ENCODE data around the gene NUDT14. TPM values are rescaled to one million over a fixed set of nuclear protein-coding genes. Genes with fewer than 3 reads are reported as not detected.
A peak's percentile ranks its signal among the peaks of the same experiment; 100 is the strongest.

Gene NUDT14
- total and polyA plus RNA-seq, 2 experiments from 2014 or later, result 14.8 to 38.4 TPM

GRCh38 chr14:105207460-105207901 lies 26.4 kb upstream of the NUDT14 start:
- H3K27me3 ChIP-seq (ENCODE audit: insufficient read depth), result no peaks in the 10 kb centered on the region
- no peak overlapping the region for H3K4me2 ChIP-seq
- peak; percentile 41 for ATAC-seq
- Mint-ChIP-seq H3K4me1 (no peaks in the 10 kb centered on the region), H3K27me3 (ENCODE audit: insufficient read depth, low read depth, poor library complexity) (peaks cover 8% of the 10 kb centered on the region), H3K36me3 (ENCODE audit: low read depth) (no peaks in the 10 kb centered on the region), H3K9me3 (no peaks in the 10 kb centered on the region), H3K27ac (no peak overlapping the region), H3K4me3 (no peak overlapping the region)
- DNase-seq (ENCODE audit: low spot score), result peak; percentile 52
- H3K36me3 ChIP-seq (ENCODE audit: insufficient read depth), result no peaks in the 10 kb centered on the region
- no peaks in the 10 kb centered on the region; the same call in 1 of the 2 replicates for H3K4me1 ChIP-seq (ENCODE audit: insufficient read depth)
- H3K9me2 ChIP-seq (ENCODE audit: insufficient read depth), result no peaks in the 10 kb centered on the region
- TF ChIP-seq CTCF (conservative IDR thresholded peaks at IDR 0.05; ENCODE audit: low read depth in 2 of 2), result peak in 1 of 2 experiments; percentile 41; a peak in 2 of 4 replicates
- TF ChIP-seq JUNB (IDR thresholded peaks at IDR 0.05; ENCODE audit: unreplicated experiment), result no peak
- TF ChIP-seq NANOG (IDR thresholded peaks at IDR 0.05; ENCODE audit: borderline replicate concordance), result no peak
- no peak overlapping the region for H3K4me3 ChIP-seq
- H2AFZ ChIP-seq, result no peak overlapping the region
- no peak overlapping the region for H3K27ac ChIP-seq (ENCODE audit: low read depth)
- H4K20me1 ChIP-seq (replicated peaks; ENCODE audit: insufficient read depth), result no peaks in the 10 kb centered on the region
- no peaks in the 10 kb centered on the region for H3K79me2 ChIP-seq (replicated peaks; ENCODE audit: insufficient read depth)
- H3F3A ChIP-seq (replicated peaks; ENCODE audit: low read depth), result no peaks in the 10 kb centered on the region

DNA sequence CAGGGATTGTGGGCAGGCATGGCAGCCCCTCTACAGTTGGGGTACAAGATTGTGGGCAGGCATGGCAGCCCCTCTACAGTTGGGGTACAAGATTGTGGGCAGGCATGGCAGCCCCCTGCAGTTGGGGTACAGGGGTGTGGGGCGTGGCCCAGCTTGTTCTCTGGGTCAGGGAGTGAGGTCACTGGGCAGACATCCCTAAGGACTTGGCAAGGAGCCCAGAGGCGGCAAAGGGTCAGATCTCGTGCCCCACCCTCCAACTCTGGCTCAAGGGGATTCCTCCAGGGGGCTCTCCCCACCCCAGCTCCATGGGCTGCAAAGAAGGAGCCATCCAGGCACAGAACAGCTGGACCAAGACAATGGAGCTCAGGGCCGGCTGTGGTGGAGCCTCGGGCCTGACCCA lies 25.8 kb upstream of the NUDT14 start:
- Histone ChIP-seq H3K9me2 (ENCODE audit: insufficient read depth) (no peaks in the 10 kb centered on the region), H3K4me1 (ENCODE audit: insufficient read depth) (no peaks in the 10 kb centered on the region; the same call in 1 of the 2 replicates), H4K20me1 (replicated peaks; ENCODE audit: insufficient read depth) (no peaks in the 10 kb centered on the region), H3F3A (replicated peaks; ENCODE audit: low read depth) (no peaks in the 10 kb centered on the region), H3K27me3 (ENCODE audit: insufficient read depth) (no peaks in the 10 kb centered on the region), H3K79me2 (replicated peaks; ENCODE audit: insufficient read depth) (no peaks in the 10 kb centered on the region), H3K36me3 (ENCODE audit: insufficient read depth) (no peaks in the 10 kb centered on the region), H3K27ac (ENCODE audit: low read depth) (no peak overlapping the region), H2AFZ (no peak overlapping the region), H3K4me2 (no peak overlapping the region), H3K4me3 (no peak overlapping the region)
- Mint-ChIP-seq H3K9me3 (no peaks in the 10 kb centered on the region), H3K27ac (no peak overlapping the region), H3K4me1 (no peaks in the 10 kb centered on the region), H3K27me3 (ENCODE audit: insufficient read depth, low read depth, poor library complexity) (peaks cover 8% of the 10 kb centered on the region), H3K4me3 (no peak overlapping the region), H3K36me3 (ENCODE audit: low read depth) (no peaks in the 10 kb centered on the region)
- DNase-seq (ENCODE audit: low spot score), result no peak
- ATAC-seq, result no peak
- TF ChIP-seq ZNF114 (CRISPR knock-in tag; IDR thresholded peaks at IDR 0.05), result no peak

GRCh38 chr14:105205673-105206208 lies 24.6 kb upstream of the NUDT14 start:
- Histone ChIP-seq H3K36me3 (ENCODE audit: insufficient read depth) (no peaks in the 10 kb centered on the region), H3K4me2 (no peak overlapping the region), H3F3A (replicated peaks; ENCODE audit: low read depth) (no peaks in the 10 kb centered on the region), H2AFZ (no peak overlapping the region), H3K79me2 (replicated peaks; ENCODE audit: insufficient read depth) (no peaks in the 10 kb centered on the region), H3K27me3 (ENCODE audit: insufficient read depth) (no peaks in the 10 kb centered on the region), H3K4me3 (no peak overlapping the region), H4K20me1 (replicated peaks; ENCODE audit: insufficient read depth) (no peaks in the 10 kb centered on the region), H3K4me1 (ENCODE audit: insufficient read depth) (no peaks in the 10 kb centered on the region; the same call in 1 of the 2 replicates), H3K27ac (ENCODE audit: low read depth) (no peak overlapping the region), H3K9me2 (ENCODE audit: insufficient read depth) (no peaks in the 10 kb centered on the region)
- H3K9me3 Mint-ChIP-seq, result no peaks in the 10 kb centered on the region
- no peak overlapping the region for H3K4me3 Mint-ChIP-seq
- peaks cover 9% of the 10 kb centered on the region for H3K27me3 Mint-ChIP-seq (ENCODE audit: insufficient read depth, low read depth, poor library complexity)
- H3K4me1 Mint-ChIP-seq, result no peaks in the 10 kb centered on the region
- no peak for DNase-seq (ENCODE audit: low spot score)
- no peaks in the 10 kb centered on the region for H3K36me3 Mint-ChIP-seq (ENCODE audit: low read depth)
- no peak overlapping the region for H3K27ac Mint-ChIP-seq
- ATAC-seq, result no peak
- no peak for TF ChIP-seq REST (IDR thresholded peaks at IDR 0.05; ENCODE audit: unreplicated experiment)
- TF ChIP-seq EZH2phosphoT487 (IDR thresholded peaks at IDR 0.05; ENCODE audit: unreplicated experiment), result no peak
- TF ChIP-seq EZH2 (IDR thresholded peaks at IDR 0.05; ENCODE audit: low read depth, unreplicated experiment), result no peak
- no peak for TF ChIP-seq CTCF (conservative IDR thresholded peaks at IDR 0.05; ENCODE audit: low read depth in 2 of 2)
- no peak for TF ChIP-seq ETS1 (IDR thresholded peaks at IDR 0.05)
- TF ChIP-seq CREB1 (CRISPR knock-in tag; IDR thresholded peaks at IDR 0.05; ENCODE audit: low read depth), result no peak
